ENCODE measurements around the gene ERBB4. TPM values are rescaled to one million over a fixed set of nuclear protein-coding genes. Genes with fewer than 3 reads are reported as not detected.

The ERBB4 gene
- total RNA-seq, 1 experiment from 2014 or later, result 0.04 TPM

DNA sequence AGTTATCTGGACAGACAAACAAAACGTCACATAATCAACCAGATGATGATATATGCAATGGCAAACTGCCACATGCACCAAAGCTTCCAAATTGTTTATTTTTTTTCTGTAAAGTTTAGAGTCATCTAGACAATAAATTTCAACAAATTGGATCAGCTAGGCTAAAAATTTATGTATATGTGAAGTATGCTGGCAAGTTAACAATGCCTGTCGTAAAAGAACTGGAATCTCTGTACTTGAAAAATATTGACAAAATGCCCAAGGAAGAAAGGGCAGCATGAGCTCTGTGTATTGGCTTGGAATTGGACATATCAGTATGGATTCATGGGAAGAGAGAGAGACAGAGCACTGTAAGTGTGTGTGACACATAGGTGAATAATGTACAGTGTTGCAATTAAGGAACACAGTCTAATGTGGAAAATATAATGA is 309.8 kb downstream of the ERBB4 start:
- Mint-ChIP-seq H3K9me3 (no peaks in the 10 kb centered on the region), H3K4me3 (no peak overlapping the region), H3K27ac (no peak overlapping the region), H3K27me3 (ENCODE audit: low read depth) (no peaks in the 10 kb centered on the region; the same call in 1 of the 2 replicates), H3K4me1 (no peaks in the 10 kb centered on the region), H3K36me3 (ENCODE audit: insufficient read depth in 1 of 3, low read depth in 3 of 3) (no peaks in the 10 kb centered on the region)
- TF ChIP-seq, protein P1, sequence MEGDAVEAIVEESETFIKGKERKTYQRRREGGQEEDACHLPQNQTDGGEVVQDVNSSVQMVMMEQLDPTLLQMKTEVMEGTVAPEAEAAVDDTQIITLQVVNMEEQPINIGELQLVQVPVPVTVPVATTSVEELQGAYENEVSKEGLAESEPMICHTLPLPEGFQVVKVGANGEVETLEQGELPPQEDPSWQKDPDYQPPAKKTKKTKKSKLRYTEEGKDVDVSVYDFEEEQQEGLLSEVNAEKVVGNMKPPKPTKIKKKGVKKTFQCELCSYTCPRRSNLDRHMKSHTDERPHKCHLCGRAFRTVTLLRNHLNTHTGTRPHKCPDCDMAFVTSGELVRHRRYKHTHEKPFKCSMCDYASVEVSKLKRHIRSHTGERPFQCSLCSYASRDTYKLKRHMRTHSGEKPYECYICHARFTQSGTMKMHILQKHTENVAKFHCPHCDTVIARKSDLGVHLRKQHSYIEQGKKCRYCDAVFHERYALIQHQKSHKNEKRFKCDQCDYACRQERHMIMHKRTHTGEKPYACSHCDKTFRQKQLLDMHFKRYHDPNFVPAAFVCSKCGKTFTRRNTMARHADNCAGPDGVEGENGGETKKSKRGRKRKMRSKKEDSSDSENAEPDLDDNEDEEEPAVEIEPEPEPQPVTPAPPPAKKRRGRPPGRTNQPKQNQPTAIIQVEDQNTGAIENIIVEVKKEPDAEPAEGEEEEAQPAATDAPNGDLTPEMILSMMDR (conservative IDR thresholded peaks at IDR 0.05), result no peak
- no peak overlapping the region for H3K56ac ChIP-seq (ENCODE audit: insufficient read length, low read depth, low read length)
- H2BK5ac ChIP-seq (ENCODE audit: insufficient read length, low read length), result no peak overlapping the region
- no peak overlapping the region for H3K4me2 ChIP-seq (ENCODE audit: insufficient read depth, insufficient read length, low read length)
- H2BK120ac ChIP-seq (ENCODE audit: low read depth, low read length, poor library complexity, severe bottlenecking), result no peak overlapping the region
- DNase-seq, result no peak
- no peaks in the 10 kb centered on the region for H3K79me1 ChIP-seq (ENCODE audit: insufficient read depth, low read depth, low read length, poor library complexity, severe bottlenecking)
- no peaks in the 10 kb centered on the region for H3K9me3 ChIP-seq (ENCODE audit: control insufficient read depth, low read depth, low read length)
- no peak overlapping the region for H4K5ac ChIP-seq (ENCODE audit: insufficient read length, low read depth, low read length)
- H3K9ac ChIP-seq (ENCODE audit: extremely low read depth, insufficient read length, low read length), result no peak overlapping the region
- H2BK20ac ChIP-seq (ENCODE audit: low read depth, low read length, poor library complexity, severe bottlenecking), result no peak overlapping the region
- no peak overlapping the region for H3K18ac ChIP-seq (ENCODE audit: insufficient read length, low read depth, low read length)
- no peak overlapping the region for H2AK5ac ChIP-seq (ENCODE audit: insufficient read length, low read length)
- no peak overlapping the region for H3K23ac ChIP-seq (ENCODE audit: insufficient read length, low read depth, low read length)
- H3K14ac ChIP-seq (ENCODE audit: insufficient read depth, low read length), result no peak overlapping the region
- no CpG with 5 or more reads among the region's 2 CpGs for WGBS (ENCODE audit: extremely low coverage, insufficient read length, low lambda C conversion rate)
- no peak overlapping the region for H3K4ac ChIP-seq (ENCODE audit: low read depth, low read length)
- H3K4me1 ChIP-seq (ENCODE audit: insufficient read depth, low read length), result no peaks in the 10 kb centered on the region
- no peak overlapping the region for H4K8ac ChIP-seq (replicated peaks; ENCODE audit: insufficient read length, low read depth, low read length)
- no peak overlapping the region for H2BK15ac ChIP-seq (ENCODE audit: low read depth, low read length)
- H3T11ph ChIP-seq (ENCODE audit: low read length), result no peak overlapping the region
- no peak overlapping the region for H4K91ac ChIP-seq (ENCODE audit: insufficient read length, low read depth, low read length)
- H2BK12ac ChIP-seq (ENCODE audit: insufficient read length, low read depth, low read length), result no peak overlapping the region
- H3K27me3 ChIP-seq (ENCODE audit: insufficient read depth, low read length), result no peaks in the 10 kb centered on the region
- H4K20me1 ChIP-seq (ENCODE audit: control insufficient read depth, insufficient read depth, insufficient read length), result no peaks in the 10 kb centered on the region
- no peak overlapping the region for H2AFZ ChIP-seq (ENCODE audit: low read length)
- H3K23me2 ChIP-seq (ENCODE audit: insufficient read length, low read depth, low read length, poor library complexity, severe bottlenecking), result no peaks in the 10 kb centered on the region
- no peaks in the 10 kb centered on the region for H3K79me2 ChIP-seq (ENCODE audit: insufficient read depth, low read length)
- H3K27ac ChIP-seq (ENCODE audit: insufficient read length, low read depth, low read length), result no peak overlapping the region

All from H9 (cell line).